ENCODE results near the gene CACNA1G. TPM values are rescaled to one million over a fixed set of nuclear protein-coding genes. Genes with fewer than 3 reads are reported as not detected.
A peak's percentile ranks its signal among the peaks of the same experiment; 100 is the strongest.

The CACNA1G gene
- total RNA-seq, 1 donor from 2014 or later: 0.13 TPM

GRCh38 chr17:50532452-50533024 is 28.0 kb upstream of the CACNA1G start, which contains the start of gene EPN3:
Gene EPN3, plus strand, starts transcription at chr17:50532735. Its CDS starts 3,822 bp downstream, at chr17:50536557.
- intact Hi-C loops (cut with DNase I): no loop called here
- no peak for DNase-seq (ENCODE audit: low spot score)

GRCh38 chr17:50533185-50533584 is 27.3 kb upstream of the CACNA1G start:
- no peak for DNase-seq (ENCODE audit: low spot score)
- intact Hi-C loops (cut with DNase I): no loop called here

GRCh38 chr17:50533720-50534148 is 26.8 kb upstream of the CACNA1G start:
- peak; percentile 84 for DNase-seq (ENCODE audit: low spot score)
- intact Hi-C loops (cut with DNase I): no loop called here

GRCh38 chr17:50534222-50534978 is 26.1 kb upstream of the CACNA1G start:
- no peak for DNase-seq (ENCODE audit: low spot score)
- intact Hi-C loops (cut with DNase I): no loop called here

GRCh38 chr17:50534979-50535326 is 25.6 kb upstream of the CACNA1G start:
- DNase-seq (ENCODE audit: low spot score): no peak
- intact Hi-C loops (cut with DNase I): no loop called here

GRCh38 chr17:50535407-50535806 is 25.1 kb upstream of the CACNA1G start:
- DNase-seq (ENCODE audit: low spot score): no peak
- intact Hi-C loops (cut with DNase I): no loop called here

GRCh38 chr17:50536683-50537646 is 23.6 kb upstream of the CACNA1G start:
- intact Hi-C loops (cut with DNase I): no loop called here
- no peak for DNase-seq (ENCODE audit: low spot score)

- intact Hi-C loops (cut with DNase I): no loop called here
- DNase-seq (ENCODE audit: low spot score): no peak
Observed at GRCh38 chr17:50537721-50538548, 22.6 kb upstream of the CACNA1G start.

GRCh38 chr17:50538549-50539410 is 21.7 kb upstream of the CACNA1G start:
- DNase-seq (ENCODE audit: low spot score): no peak
- intact Hi-C loops (cut with DNase I): no loop called here

- no peak for DNase-seq (ENCODE audit: low spot score)
- intact Hi-C loops (cut with DNase I): loop anchor here (2.0 to 10.0 kb wide), 3 partner anchors 33 to 415 kb away; partner anchors contain the start of gene MYCBPAP
Observed at GRCh38 chr17:50539762-50540559, 20.6 kb upstream of the CACNA1G start.

- no peak for DNase-seq (ENCODE audit: low spot score)
- intact Hi-C loops (cut with DNase I): loop anchor here (2.0 to 10.0 kb wide), 3 partner anchors 33 to 414 kb away; partner anchors contain the start of gene MYCBPAP
Observed at GRCh38 chr17:50540560-50541401, 19.7 kb upstream of the CACNA1G start.

- intact Hi-C loops (cut with DNase I): loop anchor here (2.0 to 10.0 kb wide), 3 partner anchors 34 to 413 kb away; partner anchors contain the start of gene MYCBPAP
- no peak for DNase-seq (ENCODE audit: low spot score)
Observed at GRCh38 chr17:50541402-50541715, 19.2 kb upstream of the CACNA1G start.

- intact Hi-C loops (cut with DNase I): loop anchor here (2.0 to 10.0 kb wide), 3 partner anchors 35 to 413 kb away; partner anchors contain the start of gene MYCBPAP
- peak; percentile 97 for DNase-seq (ENCODE audit: low spot score)
Observed at GRCh38 chr17:50541716-50542688, 18.5 kb upstream of the CACNA1G start.

- DNase-seq (ENCODE audit: low spot score): no peak
- intact Hi-C loops (cut with DNase I): loop anchor here (5.0 to 10.0 kb wide), 2 partner anchors 36 to 412 kb away; partner anchors contain the start of gene MYCBPAP
Observed at GRCh38 chr17:50542795-50543774, 17.4 kb upstream of the CACNA1G start.
